ENCODE results near the gene CDH13. TPM values are rescaled to one million over a fixed set of nuclear protein-coding genes. Genes with fewer than 3 reads are reported as not detected.

Gene CDH13
- total RNA-seq, 1 experiment from 2014 or later: 49.3 TPM

DNA sequence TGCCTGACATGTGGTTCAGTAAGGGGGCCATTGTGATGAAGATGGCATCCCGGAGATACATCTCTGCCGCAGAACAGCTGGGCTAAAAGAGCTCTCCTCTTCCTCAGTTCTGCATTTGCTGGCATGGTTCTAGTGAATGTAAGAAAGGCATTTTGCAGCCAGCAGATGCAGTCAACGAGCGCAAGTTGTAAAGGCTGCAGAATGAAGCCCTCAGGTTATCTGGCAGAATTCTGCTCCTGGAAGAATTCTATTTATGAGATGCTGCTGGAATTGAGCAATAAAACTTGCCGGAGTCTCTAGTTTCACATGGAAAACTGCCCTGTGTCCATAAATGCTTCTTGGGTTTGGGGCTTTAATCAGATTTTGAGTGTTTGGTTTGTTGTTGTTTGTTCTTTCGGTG lies 1004.2 kb downstream of the CDH13 start:
- no peaks in the 10 kb centered on the region for H3K36me3 Mint-ChIP-seq (ENCODE audit: insufficient read depth, unreplicated experiment)
- DNase-seq (ENCODE audit: unreplicated experiment): no peak
- ChIA-PET POLR2A (no interaction called here), CTCF (no interaction called here)
- intact Hi-C loops (cut with micrococcal nuclease): no loop called here
- no peaks in the 10 kb centered on the region for H3K27me3 Mint-ChIP-seq (ENCODE audit: insufficient read depth, unreplicated experiment)
- BruUV-seq (replicated peaks): no TSS peak
- no peaks in the 10 kb centered on the region for H3K9me3 Mint-ChIP-seq (ENCODE audit: unreplicated experiment)
- TF ChIP-seq, protein P1, sequence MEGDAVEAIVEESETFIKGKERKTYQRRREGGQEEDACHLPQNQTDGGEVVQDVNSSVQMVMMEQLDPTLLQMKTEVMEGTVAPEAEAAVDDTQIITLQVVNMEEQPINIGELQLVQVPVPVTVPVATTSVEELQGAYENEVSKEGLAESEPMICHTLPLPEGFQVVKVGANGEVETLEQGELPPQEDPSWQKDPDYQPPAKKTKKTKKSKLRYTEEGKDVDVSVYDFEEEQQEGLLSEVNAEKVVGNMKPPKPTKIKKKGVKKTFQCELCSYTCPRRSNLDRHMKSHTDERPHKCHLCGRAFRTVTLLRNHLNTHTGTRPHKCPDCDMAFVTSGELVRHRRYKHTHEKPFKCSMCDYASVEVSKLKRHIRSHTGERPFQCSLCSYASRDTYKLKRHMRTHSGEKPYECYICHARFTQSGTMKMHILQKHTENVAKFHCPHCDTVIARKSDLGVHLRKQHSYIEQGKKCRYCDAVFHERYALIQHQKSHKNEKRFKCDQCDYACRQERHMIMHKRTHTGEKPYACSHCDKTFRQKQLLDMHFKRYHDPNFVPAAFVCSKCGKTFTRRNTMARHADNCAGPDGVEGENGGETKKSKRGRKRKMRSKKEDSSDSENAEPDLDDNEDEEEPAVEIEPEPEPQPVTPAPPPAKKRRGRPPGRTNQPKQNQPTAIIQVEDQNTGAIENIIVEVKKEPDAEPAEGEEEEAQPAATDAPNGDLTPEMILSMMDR (IDR thresholded peaks at IDR 0.05; ENCODE audit: unreplicated experiment): no peak
- no peak overlapping the region for H3K4me3 Mint-ChIP-seq (ENCODE audit: unreplicated experiment)
- H3K27ac Mint-ChIP-seq (ENCODE audit: low read depth, unreplicated experiment): no peak overlapping the region
- no peaks in the 10 kb centered on the region for H3K4me1 Mint-ChIP-seq (ENCODE audit: insufficient read depth, unreplicated experiment)

DNA sequence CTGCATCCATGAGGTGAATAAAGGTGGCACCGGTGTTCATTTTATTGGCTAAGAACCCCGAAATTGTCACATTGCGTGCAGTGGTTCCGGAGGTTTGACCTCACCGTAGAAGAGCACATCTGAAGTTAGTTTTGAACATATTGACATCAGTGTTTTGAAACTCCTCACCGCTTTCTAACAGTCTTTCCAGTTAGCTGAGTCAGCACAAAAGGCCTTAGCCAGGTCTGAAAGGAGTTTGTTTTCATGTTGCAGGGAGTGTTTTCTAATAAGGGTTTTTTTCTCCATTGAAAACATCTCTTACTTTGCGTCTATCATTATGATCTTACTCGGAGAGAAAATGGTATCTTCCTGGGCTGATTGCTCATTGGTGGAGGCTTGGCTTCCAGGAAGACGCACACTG lies 1006.5 kb downstream of the CDH13 start:
- H3K27ac Mint-ChIP-seq (ENCODE audit: low read depth, unreplicated experiment): no peak overlapping the region
- no peak overlapping the region for H3K4me3 Mint-ChIP-seq (ENCODE audit: unreplicated experiment)
- ChIA-PET CTCF (interaction anchor here (0.6 kb wide), 1 partner anchor 16 kb away, joined by 3 read pairs; no protein-coding TSS in a partner anchor), POLR2A (no interaction called here)
- intact Hi-C loops (cut with micrococcal nuclease): no loop called here
- H3K27me3 Mint-ChIP-seq (ENCODE audit: insufficient read depth, unreplicated experiment): no peaks in the 10 kb centered on the region
- TF ChIP-seq, protein P1 (IDR thresholded peaks at IDR 0.05; ENCODE audit: unreplicated experiment): no peak
- H3K36me3 Mint-ChIP-seq (ENCODE audit: insufficient read depth, unreplicated experiment): no peaks in the 10 kb centered on the region
- H3K4me1 Mint-ChIP-seq (ENCODE audit: insufficient read depth, unreplicated experiment): no peaks in the 10 kb centered on the region
- BruUV-seq (replicated peaks): no TSS peak
- H3K9me3 Mint-ChIP-seq (ENCODE audit: unreplicated experiment): no peaks in the 10 kb centered on the region
- DNase-seq (ENCODE audit: unreplicated experiment): no peak

DNA sequence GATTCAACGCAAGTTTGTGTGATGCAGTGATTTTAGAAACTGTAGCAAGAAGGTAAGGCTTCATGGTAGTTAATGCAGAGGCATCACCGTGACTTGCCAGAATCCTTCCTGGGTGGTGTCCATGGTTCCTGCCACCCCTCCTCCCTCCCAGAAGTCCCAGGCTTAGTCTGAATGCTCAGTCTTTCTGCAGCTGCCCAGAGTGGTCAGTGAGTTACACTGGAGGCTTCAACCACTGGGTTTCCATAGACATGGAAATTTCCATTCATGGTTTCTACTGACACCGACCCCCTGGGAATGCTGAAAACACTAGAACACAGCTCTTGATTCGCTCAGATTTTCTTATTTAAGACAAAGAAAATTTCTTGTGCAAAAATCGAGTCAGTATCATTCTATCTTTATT lies 1021.6 kb downstream of the CDH13 start:
- TF ChIP-seq, protein P1 (IDR thresholded peaks at IDR 0.05; ENCODE audit: unreplicated experiment): no peak
- H3K4me1 Mint-ChIP-seq (ENCODE audit: insufficient read depth, unreplicated experiment): peaks cover 7% of the 10 kb centered on the region
- H3K27me3 Mint-ChIP-seq (ENCODE audit: insufficient read depth, unreplicated experiment): no peaks in the 10 kb centered on the region
- no peak overlapping the region for H3K4me3 Mint-ChIP-seq (ENCODE audit: unreplicated experiment)
- ChIA-PET CTCF (interaction anchor here (0.6 kb wide), 1 partner anchor 101 kb away, joined by 4 read pairs; no protein-coding TSS in a partner anchor), POLR2A (no interaction called here)
- DNase-seq (ENCODE audit: unreplicated experiment): no peak
- no peaks in the 10 kb centered on the region for H3K9me3 Mint-ChIP-seq (ENCODE audit: unreplicated experiment)
- H3K27ac Mint-ChIP-seq (ENCODE audit: low read depth, unreplicated experiment): no peak overlapping the region
- no peaks in the 10 kb centered on the region for H3K36me3 Mint-ChIP-seq (ENCODE audit: insufficient read depth, unreplicated experiment)
- BruUV-seq (replicated peaks): no TSS peak
- intact Hi-C loops (cut with micrococcal nuclease): no loop called here

DNA sequence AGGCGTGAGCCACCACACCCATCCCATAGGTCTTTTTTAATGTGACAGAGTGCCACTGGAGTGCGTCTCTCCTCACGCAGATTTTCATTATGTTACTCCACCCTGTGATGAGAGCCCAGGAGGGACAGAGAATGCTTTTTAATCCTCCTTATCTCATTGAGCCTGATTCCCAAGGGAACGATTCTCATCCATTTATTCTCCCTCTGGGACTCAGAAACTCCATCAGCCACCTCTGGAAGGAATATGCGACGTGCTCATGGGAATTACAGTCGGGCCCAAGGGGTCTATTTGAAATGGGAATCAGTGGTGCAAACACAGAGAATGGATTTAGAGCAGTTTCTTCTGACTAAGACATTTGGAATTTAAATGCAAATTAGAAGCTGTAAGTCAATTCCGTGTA lies 1025.1 kb downstream of the CDH13 start:
- ChIA-PET POLR2A (no interaction called here), CTCF (no interaction called here)
- DNase-seq (ENCODE audit: unreplicated experiment): no peak
- Mint-ChIP-seq H3K27me3 (ENCODE audit: insufficient read depth, unreplicated experiment) (no peaks in the 10 kb centered on the region), H3K4me3 (ENCODE audit: unreplicated experiment) (no peak overlapping the region), H3K9me3 (ENCODE audit: unreplicated experiment) (no peaks in the 10 kb centered on the region), H3K27ac (ENCODE audit: low read depth, unreplicated experiment) (no peak overlapping the region), H3K4me1 (ENCODE audit: insufficient read depth, unreplicated experiment) (peaks cover 16% of the 10 kb centered on the region), H3K36me3 (ENCODE audit: insufficient read depth, unreplicated experiment) (no peaks in the 10 kb centered on the region)
- no TSS peak for BruUV-seq (replicated peaks)
- intact Hi-C loops (cut with micrococcal nuclease): no loop called here
- TF ChIP-seq, protein P1 (IDR thresholded peaks at IDR 0.05; ENCODE audit: unreplicated experiment): no peak

Measured in MCF 10A (cell line).